Stimulated activated CD4-positive, alpha-beta T cell treated with anti-CD3 and anti-CD28 coated beads, Interleukin-12 subunit alpha, Interleukin-12 subunit beta, amount 100 ng/mL, for 48 hours (primary cell): ENCODE measurements around the gene ACSL4.
"Not testable (repeated sequence)": the region's sequence is repeated elsewhere in the genome, so short reads cannot be mapped to it uniquely, and the experiment has no call there.

ENCODE experiments used
- DNase-seq, 3 donors: peaks; one replicate each; pipeline ENCODE4 v3.0.0-alpha.2; 2020; ENCODE audit warnings: low read depth in 2 of 3, low spot score in 1 of 3

Gene ACSL4

GRCh38 chrX:109679820-109680219 lies 53.2 kb downstream of the ACSL4 start:
- no peak for DNase-seq

DNA sequence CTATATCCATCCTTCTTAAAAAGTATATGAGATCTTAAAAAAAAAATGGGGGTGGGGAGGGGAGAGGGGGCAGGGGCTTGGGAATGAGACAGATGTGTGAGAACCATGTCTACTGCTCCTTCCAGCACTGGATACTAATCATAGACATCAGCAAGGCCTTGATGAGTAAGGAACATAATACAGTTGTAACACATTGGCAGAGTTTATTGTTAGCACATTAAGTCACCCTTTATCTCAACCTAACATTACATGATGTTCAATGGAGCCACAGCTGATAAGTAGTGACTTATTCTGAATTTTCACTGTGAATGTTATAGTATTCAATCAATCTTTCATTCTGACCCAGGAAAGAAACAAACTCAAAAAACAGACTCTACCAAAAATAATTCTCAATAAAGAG lies 60.8 kb downstream of the ACSL4 start:
- DNase-seq: no peak

GRCh38 chrX:109671170-109671569 lies 61.9 kb downstream of the ACSL4 start:
- DNase-seq: not testable (repeated sequence)

DNA sequence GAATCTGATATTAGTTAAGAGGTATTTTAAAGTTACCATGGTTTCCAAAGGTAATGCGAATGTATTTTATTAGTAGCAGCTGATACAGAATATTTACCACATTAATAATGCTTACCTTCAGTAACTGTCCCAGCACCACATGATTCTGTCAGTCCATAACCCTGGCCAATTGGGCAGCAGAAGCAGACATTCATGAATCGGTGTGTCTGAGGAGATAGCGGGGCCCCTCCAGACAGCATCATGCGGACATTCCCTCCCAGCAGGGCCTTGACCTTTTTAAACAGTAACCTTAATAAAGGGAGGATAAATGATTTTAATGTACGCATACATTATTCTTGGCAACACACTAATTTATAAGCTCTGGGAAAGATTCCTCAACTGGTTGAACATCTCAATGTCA lies 65.1 kb downstream of the ACSL4 start:
- no peak for DNase-seq

DNA sequence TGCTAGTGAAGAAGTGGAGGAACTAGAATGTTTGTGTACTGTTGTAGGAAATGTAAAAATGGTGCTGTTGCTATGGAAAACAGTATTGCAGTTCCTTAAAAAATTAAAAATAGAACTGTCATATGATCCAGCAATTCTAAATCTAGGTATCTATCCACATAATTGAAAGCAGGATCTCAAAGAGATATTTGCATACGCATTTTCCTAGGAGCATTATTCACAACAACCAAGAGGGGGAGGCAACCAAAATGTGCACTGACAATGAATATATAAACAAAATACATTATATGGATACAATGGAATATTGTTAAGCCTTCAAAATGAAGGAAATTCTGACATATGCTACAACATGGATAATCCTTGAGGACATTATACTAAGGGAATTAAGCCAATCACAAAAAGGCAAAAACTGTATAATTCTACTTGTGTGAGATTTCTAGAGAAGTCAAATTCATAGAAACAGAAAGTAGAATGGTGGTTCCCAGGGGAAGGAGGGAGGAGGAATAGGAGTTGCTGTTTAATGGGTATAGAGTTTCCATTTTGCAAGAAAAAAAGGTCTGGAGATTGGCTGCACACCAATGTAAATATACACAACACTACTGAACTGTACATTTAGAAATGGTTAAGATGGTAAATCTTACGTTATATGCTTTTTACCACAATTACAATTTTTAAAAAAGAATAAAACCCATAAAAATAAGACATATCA lies 72.5 kb downstream of the ACSL4 start:
- no peak for DNase-seq

GRCh38 chrX:109658391-109658790 lies 74.7 kb downstream of the ACSL4 start:
- DNase-seq: no peak

DNA sequence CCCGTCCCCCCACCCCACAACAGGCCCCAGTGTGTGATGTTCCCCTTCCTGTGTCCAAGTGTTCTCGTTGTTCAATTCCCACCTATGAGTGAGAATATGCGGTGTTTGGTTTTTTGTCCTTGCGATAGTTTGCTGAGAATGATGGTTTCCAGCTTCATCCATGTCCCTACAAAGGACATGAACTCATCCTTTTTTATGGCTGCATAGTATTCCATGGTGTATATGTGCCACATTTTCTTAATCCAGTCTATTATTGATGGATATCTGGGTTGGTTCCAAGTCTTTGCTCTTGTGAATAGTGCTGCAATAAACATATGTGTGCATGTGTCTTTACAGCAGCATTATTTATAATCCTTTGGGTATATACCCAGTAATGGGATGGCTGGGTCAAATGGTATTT lies 75.7 kb downstream of the ACSL4 start:
- DNase-seq: not testable (repeated sequence)

DNA sequence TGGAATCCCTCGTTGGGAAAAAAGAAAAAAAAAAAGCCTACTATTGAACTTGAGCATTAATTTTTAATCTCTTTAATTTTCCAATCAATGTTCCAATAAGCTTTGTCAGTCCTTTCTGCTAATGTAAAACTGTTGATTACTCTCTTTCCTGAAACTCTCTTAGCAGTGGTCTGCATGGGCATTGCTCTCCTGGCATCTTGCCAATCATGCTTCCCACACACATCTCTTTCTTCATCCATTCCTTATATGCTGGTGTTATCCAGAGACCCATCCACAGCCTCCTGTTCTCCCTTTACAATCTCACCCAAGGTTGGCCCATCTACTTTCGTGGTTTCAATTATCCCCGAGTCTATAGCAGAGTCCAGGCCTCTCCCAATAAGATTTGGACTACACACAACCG lies 76.3 kb downstream of the ACSL4 start:
- no peak for DNase-seq

- no peak for DNase-seq
These were observed 77.4 kb downstream of the ACSL4 start for GRCh38 chrX:109655502-109656201.

DNA sequence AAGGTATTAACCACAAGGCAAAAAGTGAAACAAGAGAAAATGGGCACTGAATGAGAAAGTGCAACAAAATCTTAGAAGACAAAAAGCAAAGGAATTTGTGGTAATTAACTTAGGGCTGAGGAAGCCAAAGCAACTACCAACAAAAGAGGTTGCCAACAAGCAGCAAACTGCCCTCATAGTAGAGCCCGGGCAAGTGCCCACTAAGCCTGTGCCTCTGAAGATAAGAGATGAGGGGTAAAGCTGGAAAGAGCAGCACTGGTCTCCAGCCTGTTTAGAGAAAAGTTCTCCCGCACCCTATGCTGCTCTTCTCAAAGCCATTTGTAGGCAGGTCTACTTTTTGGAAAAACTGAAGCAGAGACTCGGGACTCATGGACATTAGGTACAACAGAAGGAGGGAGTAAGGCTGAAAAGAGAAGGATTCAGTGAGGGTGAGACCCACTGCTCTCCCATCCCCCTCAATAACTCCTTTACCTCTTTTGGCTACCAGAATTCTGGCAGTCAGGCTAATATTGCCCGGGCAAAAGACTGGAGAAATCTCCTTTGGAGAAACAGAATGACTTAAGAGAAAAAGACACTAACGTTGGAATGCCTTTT lies 78.4 kb downstream of the ACSL4 start:
- DNase-seq: no peak

DNA sequence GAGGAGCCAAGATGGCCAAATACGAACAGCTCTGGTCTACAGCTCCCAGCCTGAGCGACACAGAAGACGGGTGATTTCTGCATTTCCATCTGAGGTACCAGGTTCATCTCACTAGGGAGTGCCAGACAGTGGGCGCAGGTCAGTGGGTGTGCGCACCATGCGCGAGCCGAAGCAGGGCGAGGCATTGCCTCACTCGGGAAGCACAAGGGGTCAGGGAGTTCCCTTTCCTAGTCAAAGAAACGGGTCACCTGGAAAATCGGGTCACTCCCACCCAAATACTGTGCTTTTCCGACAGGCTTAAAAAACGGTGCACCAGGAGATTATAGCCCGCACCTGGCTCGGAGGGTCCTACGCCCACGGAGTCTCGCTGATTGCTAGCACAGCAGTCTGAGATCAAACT lies 88.4 kb downstream of the ACSL4 start:
- DNase-seq: not testable (repeated sequence)

- DNase-seq: no peak
These were observed 89.4 kb downstream of the ACSL4 start for GRCh38 chrX:109643687-109644086.

- DNase-seq: no peak
These were observed 94.9 kb downstream of the ACSL4 start for GRCh38 chrX:109638158-109638557.

GRCh38 chrX:109637477-109637876 lies 95.6 kb downstream of the ACSL4 start:
- DNase-seq: not testable (repeated sequence)

GRCh38 chrX:109635146-109635545 lies 97.9 kb downstream of the ACSL4 start:
- DNase-seq: no peak

DNA sequence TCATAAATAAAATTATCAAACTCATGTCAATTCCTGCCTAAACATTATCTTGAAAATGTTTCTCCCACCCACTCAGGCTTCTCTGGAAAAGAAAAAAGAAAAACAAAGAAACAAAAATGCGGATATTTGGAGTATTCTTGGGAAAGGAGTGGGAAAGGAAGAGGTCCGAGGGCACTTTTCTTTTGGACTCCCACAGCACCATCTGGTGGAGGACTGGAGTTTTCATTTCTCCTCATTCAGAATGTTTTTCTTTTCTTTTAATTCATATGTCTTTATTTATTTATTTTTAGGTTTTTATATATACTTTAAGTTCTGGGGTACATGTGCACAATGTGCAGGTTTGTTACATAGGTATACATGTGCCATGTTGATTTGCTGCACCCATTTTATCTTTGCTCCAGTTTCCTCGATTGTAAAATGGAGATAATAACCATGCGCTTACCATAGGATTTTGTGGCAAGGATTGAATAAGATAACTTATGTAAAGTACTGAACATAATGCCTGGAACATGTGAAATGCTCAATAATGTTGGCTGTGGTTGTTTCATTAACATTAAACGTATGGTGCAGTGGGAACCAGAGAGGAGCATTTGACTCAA lies 100.1 kb downstream of the ACSL4 start:
- DNase-seq: no peak

GRCh38 chrX:109629310-109629709 lies 103.7 kb downstream of the ACSL4 start:
- no peak for DNase-seq

GRCh38 chrX:109626637-109627036 lies 106.4 kb downstream of the ACSL4 start:
- no peak for DNase-seq

DNA sequence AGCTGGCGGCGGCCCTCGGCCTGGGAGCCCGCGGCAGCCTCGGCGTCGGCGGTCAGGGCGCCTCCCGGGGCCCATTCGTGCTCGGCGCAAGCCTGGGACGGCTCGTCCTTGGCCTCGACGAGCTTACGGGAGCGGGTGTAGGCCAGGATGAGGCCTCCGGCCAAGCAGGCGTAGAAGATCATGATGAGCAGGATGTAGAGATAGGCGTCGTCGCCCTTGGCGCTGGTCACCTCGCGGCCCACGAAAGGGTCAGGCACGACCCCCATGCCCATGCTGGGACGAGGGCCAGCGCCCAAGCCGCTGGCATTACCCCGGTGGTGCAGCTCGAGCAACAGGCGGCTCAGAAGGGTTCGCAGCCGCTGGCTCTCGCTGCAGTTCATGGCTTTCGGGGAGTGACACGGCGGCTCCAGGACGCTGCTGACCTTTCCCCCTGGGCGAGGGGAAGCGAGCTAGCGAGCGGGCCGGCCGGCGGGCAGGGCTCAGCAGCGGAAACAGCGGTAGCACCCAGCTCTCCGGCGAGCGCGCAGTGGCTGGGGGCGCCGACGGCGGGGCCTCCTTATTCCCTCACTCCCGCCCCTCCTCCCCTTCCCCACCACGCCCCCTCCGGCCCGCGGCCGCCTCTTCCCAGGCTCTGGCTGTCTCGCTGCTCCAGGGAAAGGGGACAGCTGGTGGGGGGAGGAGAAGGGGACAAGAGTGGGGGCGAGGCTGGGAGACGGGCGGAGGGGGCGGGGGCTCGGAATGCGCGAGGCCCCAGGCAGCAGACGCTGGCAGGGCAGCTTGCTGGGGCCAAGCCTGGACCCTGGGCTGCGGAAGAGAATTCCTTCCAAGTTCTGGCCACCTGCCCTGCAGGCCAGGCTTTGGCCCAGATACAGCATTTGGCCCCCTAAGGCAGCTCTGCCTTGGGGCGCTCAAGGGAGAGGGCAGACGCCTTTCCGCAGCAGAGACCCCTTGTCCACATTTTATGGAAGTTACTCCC lies 108.1 kb downstream of the ACSL4 start, which contains the start of gene KCNE5:
TSS of gene KCNE5 (minus strand) at position 532 of the 976 bp plus-strand sequence. CDS start at position 380, 152 bp downstream.
- DNase-seq: no peak

- DNase-seq: no peak
These were observed 109.1 kb downstream of the ACSL4 start for GRCh38 chrX:109623997-109624396.

- no peak for DNase-seq
These were observed 110.8 kb downstream of the ACSL4 start for GRCh38 chrX:109622270-109622669.
